ENCODE results near the gene PLIN1. TPM values are rescaled to one million over a fixed set of nuclear protein-coding genes. Genes with fewer than 3 reads are reported as not detected.

Gene PLIN1
- total RNA-seq, 1 experiment from 2014 or later, result 0.32 TPM

DNA sequence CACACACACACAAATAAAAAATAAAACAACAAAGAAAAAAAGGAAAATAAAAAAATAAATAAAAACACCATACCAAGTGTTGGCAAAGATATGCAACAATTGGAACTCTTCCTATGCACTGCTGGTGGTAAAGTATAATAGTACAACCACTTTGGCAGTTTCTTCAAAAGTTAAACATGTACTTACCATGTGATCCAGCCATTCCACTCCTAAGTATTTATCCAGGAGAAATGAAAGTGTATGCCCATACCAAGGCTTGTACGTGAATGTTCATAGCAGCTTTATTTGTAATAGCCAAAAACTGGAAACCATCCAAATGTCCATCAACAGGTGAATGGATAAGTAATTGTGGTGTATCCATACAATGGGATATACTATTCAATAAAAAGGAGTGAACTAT is 28.4 kb upstream of the PLIN1 start:
- DNase-seq (ENCODE audit: low read depth, low spot score), result no peak
- no peak for ATAC-seq
- Histone ChIP-seq H3K9me3 (ENCODE audit: control insufficient read depth in 1 of 2, insufficient read depth in 1 of 2, low read depth in 1 of 2, low read length in 2 of 2) (no peaks in the 10 kb centered on the region), H3K4me1 (ENCODE audit: control insufficient read depth in 1 of 2, insufficient read depth in 2 of 2, low read length in 2 of 2) (no peaks in the 10 kb centered on the region), H3K9me2 (ENCODE audit: insufficient read depth) (no peaks in the 10 kb centered on the region), H3K27me3 (ENCODE audit: insufficient read depth, low read length) (no peaks in the 10 kb centered on the region), H4K20me1 (ENCODE audit: insufficient read depth) (no peaks in the 10 kb centered on the region), H3K4me2 (ENCODE audit: low read length) (no peak overlapping the region), H3K79me2 (ENCODE audit: insufficient read depth, low read length) (no peaks in the 10 kb centered on the region), H3K4me3 (replicated peaks in 1 of 2; ENCODE audit: low read depth in 1 of 2, low read length in 2 of 2) (no peak overlapping the region), H2AFZ (ENCODE audit: low read depth, low read length, poor library complexity, severe bottlenecking) (no peak overlapping the region), H3K27ac (ENCODE audit: low read depth, low read length) (no peak overlapping the region), H3K36me3 (ENCODE audit: control insufficient read depth in 1 of 2, insufficient read depth in 2 of 2, low read length in 2 of 2) (no peaks in the 10 kb centered on the region), H3K9ac (ENCODE audit: low read length) (no peak overlapping the region)
- intact Hi-C loops (cut with micrococcal nuclease), result no loop called here
- ChIA-PET RAD21 (ENCODE audit: low non-redundant PET in 1 of 2, low total read pairs in 2 of 2, uncharacterized antibody in 2 of 2, unreplicated experiment in 2 of 2) (no interaction called here), POLR2A (no interaction called here), CTCF (no interaction called here)
- BruUV-seq (replicated peaks), result no TSS peak
- TF ChIP-seq SIN3A (IDR thresholded peaks at IDR 0.05; ENCODE audit: low read depth) (no peak), SRF (IDR thresholded peaks at IDR 0.05; ENCODE audit: low read depth) (no peak), ELF1 (IDR thresholded peaks at IDR 0.05; ENCODE audit: borderline replicate concordance, low read depth) (no peak), CBX3 (IDR thresholded peaks at IDR 0.05; ENCODE audit: low read depth) (no peak), EZH2phosphoT487 (IDR thresholded peaks at IDR 0.05; ENCODE audit: borderline replicate concordance) (no peak), TCF7L2 (IDR thresholded peaks at IDR 0.05; ENCODE audit: borderline replicate concordance, extremely low read depth, insufficient read depth, insufficient read length) (no peak), EZH2 (IDR thresholded peaks at IDR 0.05) (no peak), SP1 (IDR thresholded peaks at IDR 0.05; ENCODE audit: low read depth) (no peak), CEBPB (IDR thresholded peaks at IDR 0.05; ENCODE audit: low read depth) (no peak), POLR2A (IDR thresholded peaks at IDR 0.05; ENCODE audit: borderline replicate concordance, extremely low read depth, insufficient read depth, insufficient read length) (no peak), POLR2AphosphoS5 (IDR thresholded peaks at IDR 0.05; ENCODE audit: low read depth, low read length) (no peak), FOSL1 (IDR thresholded peaks at IDR 0.05; ENCODE audit: low read depth) (no peak), ZFX (IDR thresholded peaks at IDR 0.05) (no peak), JUND (IDR thresholded peaks at IDR 0.05) (no peak), EGR1 (IDR thresholded peaks at IDR 0.05; ENCODE audit: low read depth) (no peak)
- TF ChIP-seq, protein P1, sequence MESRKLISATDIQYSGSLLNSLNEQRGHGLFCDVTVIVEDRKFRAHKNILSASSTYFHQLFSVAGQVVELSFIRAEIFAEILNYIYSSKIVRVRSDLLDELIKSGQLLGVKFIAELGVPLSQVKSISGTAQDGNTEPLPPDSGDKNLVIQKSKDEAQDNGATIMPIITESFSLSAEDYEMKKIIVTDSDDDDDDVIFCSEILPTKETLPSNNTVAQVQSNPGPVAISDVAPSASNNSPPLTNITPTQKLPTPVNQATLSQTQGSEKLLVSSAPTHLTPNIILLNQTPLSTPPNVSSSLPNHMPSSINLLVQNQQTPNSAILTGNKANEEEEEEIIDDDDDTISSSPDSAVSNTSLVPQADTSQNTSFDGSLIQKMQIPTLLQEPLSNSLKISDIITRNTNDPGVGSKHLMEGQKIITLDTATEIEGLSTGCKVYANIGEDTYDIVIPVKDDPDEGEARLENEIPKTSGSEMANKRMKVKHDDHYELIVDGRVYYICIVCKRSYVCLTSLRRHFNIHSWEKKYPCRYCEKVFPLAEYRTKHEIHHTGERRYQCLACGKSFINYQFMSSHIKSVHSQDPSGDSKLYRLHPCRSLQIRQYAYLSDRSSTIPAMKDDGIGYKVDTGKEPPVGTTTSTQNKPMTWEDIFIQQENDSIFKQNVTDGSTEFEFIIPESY (IDR thresholded peaks at IDR 0.05; ENCODE audit: extremely low read depth, insufficient replicate concordance, low read length), result no peak
- TF ChIP-seq, protein P2, sequence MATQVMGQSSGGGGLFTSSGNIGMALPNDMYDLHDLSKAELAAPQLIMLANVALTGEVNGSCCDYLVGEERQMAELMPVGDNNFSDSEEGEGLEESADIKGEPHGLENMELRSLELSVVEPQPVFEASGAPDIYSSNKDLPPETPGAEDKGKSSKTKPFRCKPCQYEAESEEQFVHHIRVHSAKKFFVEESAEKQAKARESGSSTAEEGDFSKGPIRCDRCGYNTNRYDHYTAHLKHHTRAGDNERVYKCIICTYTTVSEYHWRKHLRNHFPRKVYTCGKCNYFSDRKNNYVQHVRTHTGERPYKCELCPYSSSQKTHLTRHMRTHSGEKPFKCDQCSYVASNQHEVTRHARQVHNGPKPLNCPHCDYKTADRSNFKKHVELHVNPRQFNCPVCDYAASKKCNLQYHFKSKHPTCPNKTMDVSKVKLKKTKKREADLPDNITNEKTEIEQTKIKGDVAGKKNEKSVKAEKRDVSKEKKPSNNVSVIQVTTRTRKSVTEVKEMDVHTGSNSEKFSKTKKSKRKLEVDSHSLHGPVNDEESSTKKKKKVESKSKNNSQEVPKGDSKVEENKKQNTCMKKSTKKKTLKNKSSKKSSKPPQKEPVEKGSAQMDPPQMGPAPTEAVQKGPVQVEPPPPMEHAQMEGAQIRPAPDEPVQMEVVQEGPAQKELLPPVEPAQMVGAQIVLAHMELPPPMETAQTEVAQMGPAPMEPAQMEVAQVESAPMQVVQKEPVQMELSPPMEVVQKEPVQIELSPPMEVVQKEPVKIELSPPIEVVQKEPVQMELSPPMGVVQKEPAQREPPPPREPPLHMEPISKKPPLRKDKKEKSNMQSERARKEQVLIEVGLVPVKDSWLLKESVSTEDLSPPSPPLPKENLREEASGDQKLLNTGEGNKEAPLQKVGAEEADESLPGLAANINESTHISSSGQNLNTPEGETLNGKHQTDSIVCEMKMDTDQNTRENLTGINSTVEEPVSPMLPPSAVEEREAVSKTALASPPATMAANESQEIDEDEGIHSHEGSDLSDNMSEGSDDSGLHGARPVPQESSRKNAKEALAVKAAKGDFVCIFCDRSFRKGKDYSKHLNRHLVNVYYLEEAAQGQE (IDR thresholded peaks at IDR 0.05; ENCODE audit: low read depth), result no peak
